Uterus (tissue), 4 donors: ENCODE data around the gene AFP. TPM values are rescaled to one million over a fixed set of nuclear protein-coding genes. Genes with fewer than 3 reads are reported as not detected.

ENCODE experiments used
- DNase-seq, 2 donors: peaks; one replicate each; pipeline ENCODE4 v3.0.0-alpha.2; 2019 to 2020
- H3K27ac ChIP-seq, 2 donors: fragments of 200-600 bp; sonication (generic); 1 replicate in 1 of 2; 2 replicates in 1 of 2; pipeline ENCODE4 v1.5.1; 2016 to 2018
- H3K27me3 ChIP-seq, 2 donors: fragments of 200-600 bp; sonication (generic); one replicate each; pipeline ENCODE4 v1.5.1; 2018 to 2019; ENCODE audit warnings: control low read depth in 1 of 2
- H3K36me3 ChIP-seq, 2 donors: fragments of 200-600 bp; sonication (generic); one replicate each; pipeline ENCODE4 v1.5.1; 2019; ENCODE audit warnings: control low read depth in 1 of 2
- H3K4me1 ChIP-seq, 2 donors: fragments of 200-600 bp; sonication (generic); one replicate each; pipeline ENCODE4 v1.5.1; 2018 to 2019; ENCODE audit warnings: control low read depth in 1 of 2
- H3K4me3 ChIP-seq, 2 donors: fragments of 200-600 bp; sonication (generic); 1 replicate in 1 of 2; 2 replicates in 1 of 2; pipeline ENCODE4 v1.5.1; 2018 to 2019; ENCODE audit warnings: mild to moderate bottlenecking in 1 of 2
- H3K9me3 ChIP-seq, 2 donors: fragments of 200-600 bp; sonication (generic); one replicate each; pipeline ENCODE4 v1.5.1; 2019; ENCODE audit warnings: control low read depth in 1 of 2
- POLR2A ChIP-seq, 2 donors: fragments of 450-650 bp; IDR thresholded peaks; one replicate each; pipeline ENCODE4 v1.6.1; 2016; ENCODE audit warnings: antibody characterized with exemption in 2 of 2, mild to moderate bottlenecking in 1 of 2, moderate library complexity in 1 of 2
- intact Hi-C: fragments of 100-400 bp; cut with DNase I; formaldehyde crosslinking; loops from one replicate; pipeline ENCODE4 v1.15.1; 2023; ENCODE audit warnings: low total_unique reads
- total RNA-seq, 4 donors: library from RNA; depleted of rRNA in 3 of 4; stranded (reverse); fragments of >200 nt in 3 of 4; gene quantifications; one replicate each; pipeline versions ENCODE4 v1.1.0 to v1.2.4, GENCODE V29; 2014 to 2023
- TF ChIP-seq, protein P1 (sequence below), 4 experiments: fragments of 200-600 bp in 2 of 4; fragments of 450-650 bp in 2 of 4; sonication (generic) in 2 of 4; IDR thresholded peaks; one replicate each; pipeline ENCODE4 v1.5.1; 2016 to 2019; ENCODE audit warnings: antibody characterized with exemption in 4 of 4, mild to moderate bottlenecking in 2 of 4, moderate library complexity in 1 of 4
- donor health status: DM: yes; HTN: yes; CAD: no.

The AFP gene
- total RNA-seq, 4 donors from 2014 or later: not detected

DNA sequence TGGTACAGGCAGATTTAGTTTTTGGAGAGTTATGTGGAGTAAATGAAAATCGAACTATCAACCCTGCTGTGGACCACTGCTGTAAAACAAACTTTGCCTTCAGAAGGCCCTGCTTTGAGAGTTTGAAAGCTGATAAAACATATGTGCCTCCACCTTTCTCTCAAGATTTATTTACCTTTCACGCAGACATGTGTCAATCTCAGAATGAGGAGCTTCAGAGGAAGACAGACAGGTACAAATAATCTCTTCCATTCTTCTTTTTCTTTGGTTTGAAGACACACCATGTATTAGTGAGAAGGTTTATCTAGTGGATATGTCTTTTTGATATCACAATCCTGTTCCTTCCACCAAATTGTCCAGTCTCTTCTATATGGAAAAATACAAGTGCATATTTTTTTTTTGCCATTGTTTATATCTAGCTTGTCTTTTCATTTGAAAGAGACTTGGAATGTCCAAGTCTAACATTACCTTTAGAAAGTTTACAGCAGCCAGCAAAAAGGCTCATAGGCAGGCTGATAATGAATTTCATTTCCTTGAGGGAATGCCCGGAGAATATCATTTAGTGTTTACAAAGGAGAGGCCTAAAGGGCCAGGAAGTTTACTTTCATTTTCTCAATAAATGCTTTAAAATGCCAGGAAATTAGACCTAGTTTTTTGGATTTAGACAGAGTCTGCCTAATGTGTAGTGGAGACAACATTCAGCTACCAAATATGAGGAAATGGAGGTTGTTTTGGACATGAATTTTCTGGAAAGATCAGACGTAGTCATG is 64.2 kb downstream of the AFP start:
- Histone ChIP-seq H3K36me3 (no peaks in the 10 kb centered on the region), H3K27ac (no peak overlapping the region), H3K4me3 (no peak overlapping the region), H3K4me1 (no peaks in the 10 kb centered on the region), H3K27me3 (no peaks in the 10 kb centered on the region), H3K9me3 (no peaks in the 10 kb centered on the region)
- DNase-seq: no peak
- no peak for TF ChIP-seq POLR2A (IDR thresholded peaks at IDR 0.05)
- TF ChIP-seq, protein P1, sequence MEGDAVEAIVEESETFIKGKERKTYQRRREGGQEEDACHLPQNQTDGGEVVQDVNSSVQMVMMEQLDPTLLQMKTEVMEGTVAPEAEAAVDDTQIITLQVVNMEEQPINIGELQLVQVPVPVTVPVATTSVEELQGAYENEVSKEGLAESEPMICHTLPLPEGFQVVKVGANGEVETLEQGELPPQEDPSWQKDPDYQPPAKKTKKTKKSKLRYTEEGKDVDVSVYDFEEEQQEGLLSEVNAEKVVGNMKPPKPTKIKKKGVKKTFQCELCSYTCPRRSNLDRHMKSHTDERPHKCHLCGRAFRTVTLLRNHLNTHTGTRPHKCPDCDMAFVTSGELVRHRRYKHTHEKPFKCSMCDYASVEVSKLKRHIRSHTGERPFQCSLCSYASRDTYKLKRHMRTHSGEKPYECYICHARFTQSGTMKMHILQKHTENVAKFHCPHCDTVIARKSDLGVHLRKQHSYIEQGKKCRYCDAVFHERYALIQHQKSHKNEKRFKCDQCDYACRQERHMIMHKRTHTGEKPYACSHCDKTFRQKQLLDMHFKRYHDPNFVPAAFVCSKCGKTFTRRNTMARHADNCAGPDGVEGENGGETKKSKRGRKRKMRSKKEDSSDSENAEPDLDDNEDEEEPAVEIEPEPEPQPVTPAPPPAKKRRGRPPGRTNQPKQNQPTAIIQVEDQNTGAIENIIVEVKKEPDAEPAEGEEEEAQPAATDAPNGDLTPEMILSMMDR (IDR thresholded peaks at IDR 0.05): no peak
- intact Hi-C loops: no loop called here

DNA sequence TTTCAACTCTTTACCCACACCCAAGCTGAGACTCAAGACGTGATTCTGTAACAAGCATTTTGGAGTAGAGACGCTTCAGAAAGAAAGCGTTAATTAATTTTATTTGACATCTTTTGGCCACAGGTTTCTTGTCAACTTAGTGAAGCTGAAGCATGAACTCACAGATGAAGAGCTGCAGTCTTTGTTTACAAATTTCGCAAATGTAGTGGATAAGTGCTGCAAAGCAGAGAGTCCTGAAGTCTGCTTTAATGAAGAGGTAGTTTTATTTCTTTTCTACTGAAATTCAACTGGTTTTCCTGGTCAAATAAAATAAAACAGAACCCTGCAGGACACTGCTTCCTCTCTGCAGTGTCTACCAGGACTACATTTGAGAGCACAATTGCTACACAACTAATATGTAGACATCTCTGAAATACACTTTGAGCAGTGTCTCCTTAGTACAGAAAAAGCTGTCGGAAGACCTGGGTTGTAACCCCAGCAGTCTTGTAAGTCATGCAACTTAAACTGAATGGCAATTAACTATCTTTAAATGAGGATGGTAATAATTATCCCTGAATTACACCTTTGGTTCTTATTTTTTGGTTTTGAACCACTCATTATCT is 65.7 kb downstream of the AFP start:
- Histone ChIP-seq H3K4me1 (no peaks in the 10 kb centered on the region), H3K9me3 (no peaks in the 10 kb centered on the region), H3K27me3 (no peaks in the 10 kb centered on the region), H3K27ac (no peak overlapping the region), H3K36me3 (no peaks in the 10 kb centered on the region), H3K4me3 (no peak overlapping the region)
- intact Hi-C loops: no loop called here
- no peak for TF ChIP-seq POLR2A (IDR thresholded peaks at IDR 0.05)
- TF ChIP-seq, protein P1 (IDR thresholded peaks at IDR 0.05): no peak
- no peak for DNase-seq

DNA sequence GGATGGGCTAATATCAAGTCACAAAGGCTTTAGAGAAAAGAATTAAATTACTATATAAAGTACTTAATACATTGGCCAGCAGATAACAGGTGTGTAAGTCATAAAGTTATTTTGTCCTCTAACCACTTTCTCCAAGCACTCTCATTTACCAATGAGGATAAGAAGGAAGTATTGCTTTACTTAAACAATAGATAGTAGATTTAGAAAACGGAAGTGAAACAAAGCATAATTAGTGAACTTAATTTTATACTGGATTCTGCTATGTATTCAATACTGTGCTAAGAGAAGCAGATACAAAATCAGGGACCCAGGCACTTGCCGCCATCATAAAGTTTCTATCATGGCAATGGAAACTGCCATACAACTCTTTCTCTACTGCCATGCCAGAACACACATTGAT is 69.5 kb downstream of the AFP start:
- intact Hi-C loops: no loop called here
- no peak overlapping the region for H3K4me3 ChIP-seq
- TF ChIP-seq, protein P1 (IDR thresholded peaks at IDR 0.05): no peak
- TF ChIP-seq POLR2A (IDR thresholded peaks at IDR 0.05): no peak
- H3K9me3 ChIP-seq: no peaks in the 10 kb centered on the region
- no peak for DNase-seq
- H3K27me3 ChIP-seq: no peaks in the 10 kb centered on the region
- H3K36me3 ChIP-seq: no peaks in the 10 kb centered on the region
- no peaks in the 10 kb centered on the region for H3K4me1 ChIP-seq
- no peak overlapping the region for H3K27ac ChIP-seq

Other genes with a start within 250 kb of the AFP start
- 10 to 100 TPM; 25.0 to 75.6 (median 56.7) TPM for gene ANKRD17, start 177.4 kb upstream of the AFP start, total RNA-seq
- 10 to 100 TPM in 1 of 4 donors, 1 to 10 TPM in 1, not detected in 2; 5.0 to 11.3 TPM for gene ALB, start 31.9 kb upstream of the AFP start, total RNA-seq
- gene AFM, start 45.5 kb downstream of the AFP start, total RNA-seq: under 1 TPM in 1 of 4 donors, not detected in 3; 0.14 TPM
- gene RASSF6, start 184.2 kb downstream of the AFP start, total RNA-seq: 1 to 10 TPM in 1 of 4 donors, under 1 TPM in 2, not detected in 1; under 0.01 to 1.5 (median 0.06) TPM